Fibroblast of villous mesenchyme (primary cell): Measurements from ENCODE around the gene CSNK1E. TPM values are rescaled to one million over a fixed set of nuclear protein-coding genes. Genes with fewer than 3 reads are reported as not detected.

ENCODE experiments used
- DNase-seq: peaks from one replicate; pipeline ENCODE4 v3.0.0-alpha.2; 2010; ENCODE audit warnings: low read depth
- H3K4me3 ChIP-seq: 2 replicates; pipeline ENCODE4 v1.5.1; 2011; ENCODE audit warnings: low read depth, mild to moderate bottlenecking, low read length
- total RNA-seq: library from RNA; depleted of rRNA; stranded (reverse); fragments of >200 nt; gene quantifications from 2 replicates; pipeline ENCODE4 v1.2.3, GENCODE V29; 2012
- TF ChIP-seq, protein P1 (sequence below): IDR thresholded peaks from 2 replicates; pipeline ENCODE4 v1.5.1; 2012; ENCODE audit warnings: low read depth, mild to moderate bottlenecking, low read length; ENCODE audit not compliant: insufficient read depth

The CSNK1E gene
- total RNA-seq, 1 donor = 145 TPM

DNA sequence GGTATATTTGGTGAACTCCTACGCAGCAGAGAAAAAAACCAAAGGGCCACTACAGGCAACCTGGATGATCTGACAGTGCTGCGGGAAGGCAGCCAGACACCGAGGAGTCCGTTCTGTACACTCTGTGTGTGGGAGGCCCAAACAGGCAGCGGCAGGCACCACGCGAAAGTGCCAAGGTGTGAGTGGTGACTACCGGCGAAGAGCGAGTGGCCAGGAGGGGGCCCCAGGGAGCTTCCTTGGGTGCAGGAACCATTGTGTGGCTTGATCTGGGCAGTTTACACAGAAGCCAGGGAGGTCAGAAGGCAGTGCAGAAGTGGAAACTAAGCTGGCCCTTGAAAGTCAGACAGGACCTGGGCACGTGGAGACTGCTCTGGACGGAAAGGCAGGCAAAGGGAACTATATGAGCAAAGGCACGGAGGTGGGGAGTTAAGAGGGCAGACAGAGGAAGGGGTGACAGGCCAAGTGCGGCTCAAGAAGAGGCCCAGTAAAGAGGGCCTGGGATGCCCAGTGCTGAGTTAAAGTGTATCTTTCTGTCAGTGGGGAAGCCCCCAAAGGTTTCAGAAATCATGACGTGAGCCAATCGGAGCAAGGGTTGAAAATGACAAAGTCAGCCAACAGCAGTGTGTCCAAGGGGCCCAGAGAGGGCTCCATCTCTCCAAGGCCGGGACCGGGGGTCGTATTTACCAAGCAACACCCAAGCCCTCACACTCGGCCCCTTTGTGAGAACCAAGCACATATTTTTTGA, 55.0 kb downstream of the CSNK1E start:
- DNase-seq = peak; percentile 60
- TF ChIP-seq, protein P1, sequence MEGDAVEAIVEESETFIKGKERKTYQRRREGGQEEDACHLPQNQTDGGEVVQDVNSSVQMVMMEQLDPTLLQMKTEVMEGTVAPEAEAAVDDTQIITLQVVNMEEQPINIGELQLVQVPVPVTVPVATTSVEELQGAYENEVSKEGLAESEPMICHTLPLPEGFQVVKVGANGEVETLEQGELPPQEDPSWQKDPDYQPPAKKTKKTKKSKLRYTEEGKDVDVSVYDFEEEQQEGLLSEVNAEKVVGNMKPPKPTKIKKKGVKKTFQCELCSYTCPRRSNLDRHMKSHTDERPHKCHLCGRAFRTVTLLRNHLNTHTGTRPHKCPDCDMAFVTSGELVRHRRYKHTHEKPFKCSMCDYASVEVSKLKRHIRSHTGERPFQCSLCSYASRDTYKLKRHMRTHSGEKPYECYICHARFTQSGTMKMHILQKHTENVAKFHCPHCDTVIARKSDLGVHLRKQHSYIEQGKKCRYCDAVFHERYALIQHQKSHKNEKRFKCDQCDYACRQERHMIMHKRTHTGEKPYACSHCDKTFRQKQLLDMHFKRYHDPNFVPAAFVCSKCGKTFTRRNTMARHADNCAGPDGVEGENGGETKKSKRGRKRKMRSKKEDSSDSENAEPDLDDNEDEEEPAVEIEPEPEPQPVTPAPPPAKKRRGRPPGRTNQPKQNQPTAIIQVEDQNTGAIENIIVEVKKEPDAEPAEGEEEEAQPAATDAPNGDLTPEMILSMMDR = peak; percentile 77
- no peak overlapping the region for H3K4me3 ChIP-seq

DNA sequence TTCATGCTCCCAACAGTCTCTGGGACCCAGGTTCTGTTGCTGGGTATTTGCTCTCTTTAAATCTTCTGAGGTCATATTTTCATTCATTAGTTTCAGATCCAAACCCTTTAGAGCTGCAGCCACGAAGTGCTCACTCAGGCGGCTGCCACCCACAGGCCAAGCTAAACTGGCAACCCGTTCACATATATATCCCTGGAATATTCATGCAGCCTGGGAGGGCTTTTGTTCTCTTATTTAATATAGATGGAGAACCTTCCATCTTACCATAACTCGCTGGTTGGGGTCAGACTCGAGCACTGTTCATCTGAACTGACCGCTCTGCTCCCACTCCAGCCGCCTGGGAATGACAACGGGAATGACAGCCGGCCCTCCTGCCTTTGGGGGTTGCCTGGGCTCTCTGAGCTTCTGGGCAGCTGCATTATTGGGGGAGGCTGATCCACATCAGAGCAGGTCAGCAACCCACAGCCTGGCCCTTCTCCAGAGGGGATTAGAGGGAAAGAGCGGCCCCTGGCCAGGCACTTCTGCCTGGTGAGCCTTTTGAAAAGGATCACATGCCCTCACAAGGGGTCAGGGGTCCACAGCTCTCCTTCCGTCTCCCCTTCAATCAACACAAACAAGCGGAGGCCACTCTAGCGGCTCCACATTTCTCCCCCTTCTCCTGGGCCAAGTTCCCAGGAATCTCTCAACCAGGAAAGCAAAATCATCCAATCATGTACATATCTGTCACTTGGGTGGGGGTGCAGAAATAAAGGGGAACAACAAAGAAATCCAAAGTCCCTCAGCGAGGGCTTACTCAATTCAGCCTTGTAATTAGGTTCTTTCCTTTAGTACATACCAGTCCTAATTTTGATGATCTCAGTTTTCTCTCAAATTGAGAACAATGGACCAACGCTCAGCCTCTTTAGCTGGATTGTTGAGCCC, 56.2 kb downstream of the CSNK1E start:
- peak; percentile 66 for DNase-seq
- TF ChIP-seq, protein P1 = peak; percentile 29
- no peak overlapping the region for H3K4me3 ChIP-seq

DNA sequence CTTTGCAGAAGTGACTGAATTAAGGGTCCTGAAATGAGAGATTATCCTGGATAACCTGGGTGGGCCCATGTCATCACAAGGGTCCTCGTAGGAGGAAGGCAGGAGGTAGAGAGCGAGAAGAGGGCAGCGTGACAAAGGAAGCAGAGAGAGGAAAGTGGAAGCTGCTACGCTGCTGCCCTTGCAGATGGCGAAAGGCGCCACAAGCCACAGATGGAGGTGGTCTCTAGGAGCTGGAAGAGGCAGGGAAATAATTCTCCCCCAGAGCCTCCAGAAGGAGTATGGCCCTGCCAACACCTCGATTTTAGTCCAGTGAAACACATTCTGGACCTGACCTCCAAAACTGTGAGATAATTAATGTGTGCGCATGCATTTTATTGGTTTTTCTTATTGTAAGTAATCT, 57.9 kb downstream of the CSNK1E start:
- TF ChIP-seq, protein P1 = no peak
- no peak for DNase-seq
- H3K4me3 ChIP-seq = no peak overlapping the region

DNA sequence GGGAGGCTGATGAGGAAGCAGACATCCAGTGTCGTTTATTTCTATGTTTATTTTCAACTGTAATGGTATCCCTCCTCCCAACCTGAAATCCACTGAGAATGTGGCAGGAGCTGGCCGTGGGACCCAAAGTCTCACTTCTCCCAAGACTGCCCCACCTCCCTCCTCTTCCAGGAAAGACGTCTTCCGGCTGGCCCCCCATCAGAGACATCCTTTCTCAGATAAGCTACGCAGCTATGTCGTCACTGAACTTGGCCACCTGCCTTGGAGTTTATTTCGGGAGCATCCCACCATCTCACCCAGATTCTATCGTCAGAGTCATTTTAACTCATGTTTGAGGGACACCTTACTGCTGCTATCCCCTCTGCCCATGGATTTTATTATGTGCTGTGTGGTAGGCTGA, 58.3 kb downstream of the CSNK1E start:
- TF ChIP-seq, protein P1 = no peak
- no peak overlapping the region for H3K4me3 ChIP-seq
- peak; percentile 90 for DNase-seq

DNA sequence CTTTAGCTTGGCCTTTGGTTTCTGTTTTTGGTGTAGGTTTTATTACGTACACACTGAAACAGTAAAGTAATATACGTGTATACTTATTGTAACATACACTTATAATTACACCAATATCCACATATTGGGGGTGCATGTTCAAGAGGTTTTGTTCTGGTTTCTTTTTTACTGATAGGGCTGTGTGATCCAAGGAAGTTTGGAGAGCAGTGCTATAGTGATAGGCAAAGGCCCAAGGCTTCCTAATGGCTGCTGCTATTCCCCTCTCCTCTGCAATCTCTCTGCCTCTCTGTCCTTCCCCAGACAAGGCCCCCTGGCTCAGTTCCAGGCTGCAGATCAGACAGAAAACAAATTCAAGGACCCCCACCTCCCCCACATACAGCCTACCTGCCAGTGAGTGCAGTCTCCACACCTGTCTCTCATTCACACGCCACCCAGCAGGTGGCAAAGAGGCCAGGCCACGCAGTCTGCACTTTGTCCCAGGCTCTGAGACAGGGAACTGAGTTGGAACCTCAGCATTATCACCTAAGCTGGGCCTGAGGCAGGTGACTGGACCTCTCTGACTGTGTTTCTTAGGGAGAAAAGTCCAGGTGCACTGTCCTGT, 59.5 kb downstream of the CSNK1E start:
- DNase-seq = no peak
- peak overlapping the region; percentile 26 for H3K4me3 ChIP-seq
- TF ChIP-seq, protein P1 = no peak

DNA sequence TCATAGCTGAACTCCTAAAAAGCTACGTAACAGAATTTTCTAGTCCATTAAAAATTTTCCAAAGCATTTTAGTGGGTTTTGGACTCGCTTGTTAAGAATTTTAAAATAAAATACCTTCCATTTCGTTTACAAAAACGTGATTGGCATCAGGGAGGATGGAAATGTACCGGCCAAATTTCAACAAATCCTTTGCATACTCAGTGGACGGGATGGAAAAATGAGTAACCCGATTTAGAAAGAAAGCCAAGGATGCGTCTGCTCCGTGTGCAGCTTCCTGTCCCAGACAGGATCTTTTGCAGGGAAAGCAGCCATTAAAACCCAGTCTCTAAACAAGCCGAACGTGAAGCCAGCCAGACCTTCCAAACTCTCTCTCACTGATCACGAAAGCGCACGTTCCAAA, 60.1 kb downstream of the CSNK1E start:
- H3K4me3 ChIP-seq = peak overlapping the region; percentile 26
- DNase-seq = peak; percentile 85
- TF ChIP-seq, protein P1 = no peak
